ENCODE measurements around the gene GTF2E1.

Gene GTF2E1

GRCh38 chr3:120791913-120792312 lies 49.4 kb downstream of the GTF2E1 start:
- TF ChIP-seq CTCF (IDR thresholded peaks at IDR 0.05; ENCODE audit: extremely low read depth, missing control alignments) = no peak
- DNase-seq (ENCODE audit: low spot score) = no peak

- DNase-seq (ENCODE audit: low spot score) = no peak
- no peak for TF ChIP-seq CTCF (IDR thresholded peaks at IDR 0.05; ENCODE audit: extremely low read depth, missing control alignments)
Observed at GRCh38 chr3:120793601-120794000, 51.1 kb downstream of the GTF2E1 start.

- DNase-seq (ENCODE audit: low spot score) = peak; percentile 59
- peak; percentile 50 for TF ChIP-seq CTCF (IDR thresholded peaks at IDR 0.05; ENCODE audit: extremely low read depth, missing control alignments)
Observed at GRCh38 chr3:120795017-120795648, 52.6 kb downstream of the GTF2E1 start.

DNA sequence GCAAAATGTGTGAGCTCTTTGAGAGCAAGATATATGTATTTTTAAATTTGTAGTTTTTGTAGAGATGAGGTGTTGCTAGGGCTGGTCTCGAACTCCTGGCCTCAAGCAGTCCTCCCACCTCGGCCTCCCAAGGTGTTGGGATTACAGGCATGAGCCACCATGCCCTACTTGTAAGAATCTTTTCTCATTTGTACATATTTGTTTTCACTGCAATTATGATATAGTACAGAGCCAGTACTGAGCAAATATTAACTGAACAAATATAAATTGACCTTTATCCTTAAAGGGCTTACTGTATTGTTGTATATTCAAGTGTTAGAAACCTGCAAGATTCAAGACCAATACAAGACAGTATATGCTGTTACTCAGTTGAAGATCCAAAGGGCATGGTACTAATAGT lies 53.4 kb downstream of the GTF2E1 start:
- DNase-seq (ENCODE audit: low spot score) = no peak
- no peak for TF ChIP-seq CTCF (IDR thresholded peaks at IDR 0.05; ENCODE audit: extremely low read depth, missing control alignments)

DNA sequence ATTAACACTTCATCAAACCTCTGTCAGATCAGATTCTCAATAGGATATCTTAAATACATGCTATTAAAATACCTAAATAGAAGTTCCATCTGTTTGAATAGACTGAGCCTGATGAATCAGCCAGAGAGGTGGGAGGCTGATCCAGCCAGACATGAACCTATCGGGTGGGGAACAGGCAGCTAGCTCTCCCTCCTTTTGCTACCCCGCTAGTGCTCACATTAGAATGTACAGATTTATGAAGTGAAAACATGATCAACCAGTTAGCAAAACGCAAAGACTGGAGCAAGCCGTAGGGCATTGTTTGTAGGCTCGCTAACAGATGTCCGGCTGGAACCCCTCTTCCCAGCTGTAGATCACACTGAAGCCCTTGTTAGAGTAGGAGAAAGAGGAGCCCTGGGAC lies 54.4 kb downstream of the GTF2E1 start:
- TF ChIP-seq CTCF (IDR thresholded peaks at IDR 0.05; ENCODE audit: extremely low read depth, missing control alignments) = no peak
- DNase-seq (ENCODE audit: low spot score) = no peak

GRCh38 chr3:120797857-120798256 lies 55.3 kb downstream of the GTF2E1 start:
- TF ChIP-seq CTCF (IDR thresholded peaks at IDR 0.05; ENCODE audit: extremely low read depth, missing control alignments) = no peak
- DNase-seq (ENCODE audit: low spot score) = no peak

DNA sequence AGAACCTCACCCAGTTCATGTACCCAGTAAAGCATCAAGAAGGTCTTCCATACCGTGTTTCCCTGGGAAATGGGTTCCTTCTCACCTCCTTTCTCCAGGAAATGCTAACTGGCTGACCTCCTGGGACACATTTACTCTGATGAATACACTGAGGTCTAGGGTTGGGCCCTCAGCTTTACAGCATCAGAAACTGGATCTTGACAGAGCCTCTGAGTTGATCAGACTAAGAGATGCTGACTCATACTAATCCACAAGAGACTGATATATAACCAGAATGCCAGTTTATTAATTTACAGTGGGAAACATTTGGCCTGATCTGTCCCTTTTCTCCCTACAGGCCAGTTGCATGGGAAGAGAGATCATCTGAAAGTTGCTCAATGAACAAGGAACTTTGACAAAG lies 55.8 kb downstream of the GTF2E1 start:
- no peak for DNase-seq (ENCODE audit: low spot score)
- TF ChIP-seq CTCF (IDR thresholded peaks at IDR 0.05; ENCODE audit: extremely low read depth, missing control alignments) = no peak

Data from GM20000 (cell line).